GM12891 (cell line): ENCODE data around the gene FCSK.

ENCODE experiments used
- POLR2A ChIP-seq: IDR thresholded peaks from 2 replicates; pipeline ENCODE4 v1.6.1; 2011; ENCODE audit warnings: low read depth, low read length, control low read depth
- POLR2AphosphoS5 ChIP-seq: IDR thresholded peaks from 2 replicates; pipeline ENCODE4 v1.6.1; 2011; ENCODE audit warnings: low read depth, low read length, control low read depth
- POU2F2 ChIP-seq: IDR thresholded peaks from 2 replicates; pipeline ENCODE4 v1.6.1; 2011; ENCODE audit warnings: low read depth, mild to moderate bottlenecking, control low read depth, low read length, moderate library complexity
- SPI1 ChIP-seq: IDR thresholded peaks from 2 replicates; pipeline ENCODE4 v1.6.1; 2011; ENCODE audit warnings: low read depth, low read length, control low read depth
- TAF1 ChIP-seq: IDR thresholded peaks from 2 replicates; pipeline ENCODE4 v1.6.1; 2011; ENCODE audit warnings: low read depth, low read length, control low read depth

- TF ChIP-seq POLR2A (no peak), TAF1 (no peak), SPI1 (no peak), POLR2AphosphoS5 (no peak), POU2F2 (no peak)
Measured at GRCh38 chr16:70412385-70412784, 42.0 kb upstream of the FCSK start.
